ENCODE data around the gene ATXN2.
A peak's percentile ranks its signal among the peaks of the same experiment; 100 is the strongest.
"Not testable (repeated sequence)": the region's sequence is repeated elsewhere in the genome, so short reads cannot be mapped to it uniquely, and the experiment has no call there.

Gene ATXN2

DNA sequence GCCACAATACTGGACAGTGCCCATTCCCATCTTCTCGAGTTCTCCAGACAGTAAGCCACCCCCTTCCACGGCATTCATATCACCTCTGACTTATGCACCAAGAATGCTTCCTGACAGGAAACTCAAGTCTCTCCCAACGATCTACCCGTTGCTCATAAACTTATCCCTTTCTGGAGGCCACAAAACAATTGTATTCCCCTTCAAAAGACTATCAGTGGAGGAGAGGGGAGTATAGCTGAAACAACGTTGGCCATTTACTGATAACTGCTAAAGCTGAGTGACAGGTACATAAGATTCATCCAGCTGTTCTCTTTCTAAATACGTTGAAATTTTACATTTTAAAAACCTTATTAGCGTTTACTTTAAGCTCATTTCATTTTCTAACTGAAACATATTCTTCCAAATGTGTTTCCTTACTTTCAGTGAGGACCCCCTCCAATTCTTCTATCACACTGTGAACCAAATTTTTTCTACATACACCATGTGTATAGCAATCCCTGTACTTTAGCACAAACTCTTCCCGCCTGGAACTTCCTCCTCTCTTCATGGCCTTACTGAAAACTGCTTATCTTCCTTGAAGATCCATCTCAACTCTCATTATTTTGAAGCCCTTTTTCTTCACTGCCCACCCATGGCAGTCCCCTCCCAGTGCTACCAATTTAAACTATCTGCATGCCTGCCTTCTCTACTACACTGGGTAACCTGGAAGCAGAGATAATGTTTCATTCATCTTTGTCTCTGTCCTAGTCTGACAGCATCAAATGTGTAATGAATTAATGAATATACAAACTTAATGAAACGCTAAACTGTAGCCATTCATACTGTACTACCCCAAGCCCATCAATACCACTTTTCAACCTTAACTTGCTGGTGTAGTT lies 28.8 kb downstream of the ATXN2 start:
- peak; percentile 90 for DNase-seq

DNA sequence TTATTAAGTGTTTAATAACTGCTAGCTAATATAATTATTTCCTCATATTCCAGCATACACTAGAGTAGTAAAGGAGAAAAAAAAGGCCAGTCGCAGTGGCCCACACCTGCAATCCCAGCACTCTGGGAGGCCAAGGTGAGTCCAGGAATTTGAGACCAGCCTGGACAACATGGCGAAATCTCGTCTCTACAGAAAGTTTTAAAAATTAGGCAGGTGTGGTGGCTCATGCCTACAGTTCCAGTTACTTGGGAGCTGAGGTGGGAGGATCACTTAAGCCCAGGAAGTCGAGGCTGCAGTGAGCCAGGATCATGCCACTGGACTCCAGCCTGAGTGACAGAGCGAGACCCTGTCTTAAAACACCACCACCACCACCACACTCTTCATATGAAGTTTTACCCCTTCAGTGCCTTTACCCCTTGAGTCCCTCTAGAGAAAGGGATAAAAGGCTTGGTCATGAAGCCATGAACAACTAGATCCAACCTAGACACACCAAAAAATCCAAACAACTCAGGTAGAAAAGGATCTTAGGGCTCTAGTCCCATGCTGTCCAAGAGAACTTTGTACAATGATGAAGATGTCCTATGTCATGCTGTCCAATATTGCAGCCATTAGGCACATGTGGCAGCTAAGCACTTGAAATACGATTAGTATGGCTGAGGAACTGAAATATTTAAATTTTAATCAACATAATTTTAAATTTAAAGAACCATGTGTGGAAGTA lies 29.6 kb downstream of the ATXN2 start:
- DNase-seq, result no peak

GRCh38 chr12:111560844-111561243 lies 38.3 kb downstream of the ATXN2 start:
- DNase-seq, result not testable (repeated sequence)

- no peak for DNase-seq
Observed at GRCh38 chr12:111558107-111558376, 41.1 kb downstream of the ATXN2 start.

DNA sequence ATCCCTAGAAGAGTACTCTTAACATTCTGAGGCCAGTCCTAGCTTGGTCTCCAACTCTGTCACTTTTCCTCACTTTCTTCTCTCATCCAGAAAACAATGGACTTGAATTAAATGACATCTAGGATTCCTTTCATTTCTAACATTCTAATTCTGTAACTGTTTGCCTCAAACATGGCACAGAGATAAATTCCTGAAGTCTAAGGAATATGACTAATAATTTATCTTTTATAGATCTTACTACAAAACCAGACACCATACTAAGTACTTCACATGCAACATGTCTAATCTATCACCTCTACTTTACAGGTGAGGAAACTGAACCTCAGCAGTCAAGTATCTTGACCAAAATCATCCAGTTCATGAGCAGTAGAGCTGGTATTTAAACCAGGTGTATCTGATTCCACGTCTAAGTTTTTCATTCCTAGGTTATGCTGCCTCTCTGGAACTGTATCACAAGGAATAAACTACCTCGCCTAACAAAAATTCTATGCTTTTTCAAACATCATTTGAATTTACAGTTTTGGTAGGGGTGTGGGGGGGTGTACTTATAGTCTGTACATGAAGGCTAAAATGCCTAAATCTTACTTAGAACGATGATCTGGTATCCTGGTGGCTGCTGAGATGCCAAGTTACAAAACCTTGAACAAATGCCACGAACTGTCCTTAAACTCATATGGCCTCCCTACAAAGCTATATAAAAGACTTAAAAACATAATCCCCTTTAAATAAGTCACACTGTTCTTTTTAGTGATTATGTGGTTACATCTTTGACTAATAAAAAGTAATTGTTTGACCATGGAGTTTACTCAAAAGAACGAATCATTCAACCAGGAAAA lies 41.6 kb downstream of the ATXN2 start:
- DNase-seq, result no peak

DNA sequence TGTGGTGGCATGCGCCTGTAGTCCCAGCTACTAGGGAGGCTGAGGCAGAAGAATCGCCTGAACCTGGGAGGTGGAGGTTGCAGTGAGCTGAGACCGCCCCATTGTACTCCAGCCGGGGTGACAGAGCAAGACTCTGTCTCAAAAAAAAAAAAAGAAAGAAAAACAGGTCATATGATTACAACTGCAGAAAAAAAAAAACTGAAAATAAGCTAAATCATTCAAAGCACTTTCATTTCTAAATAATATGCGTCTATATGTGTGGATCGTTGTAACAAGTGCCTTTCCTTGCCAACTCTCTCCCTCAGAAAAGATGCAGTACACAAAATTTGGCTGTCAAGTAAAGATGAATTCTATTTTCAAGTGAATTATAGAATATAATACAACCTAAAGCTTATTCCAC lies 42.4 kb downstream of the ATXN2 start:
- no peak for DNase-seq

DNA sequence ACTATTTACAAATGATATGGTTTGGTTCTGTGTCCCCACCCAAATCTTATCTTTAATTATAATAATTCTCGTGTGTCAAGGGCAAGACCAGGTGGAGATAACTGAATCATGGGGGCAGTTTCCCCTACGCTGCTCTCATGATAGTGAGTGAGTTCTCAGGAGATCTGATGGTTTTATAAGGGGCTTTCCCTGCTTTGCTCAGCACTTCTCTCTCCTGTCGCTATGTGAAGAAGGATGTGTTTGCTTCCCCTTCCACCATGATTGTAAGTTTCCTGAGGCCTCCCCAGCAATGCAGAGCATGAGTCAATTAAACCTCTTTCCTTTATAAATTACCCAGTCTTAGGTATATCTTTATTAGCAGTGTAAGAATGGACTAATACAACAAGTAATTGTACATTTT lies 43.8 kb downstream of the ATXN2 start:
- DNase-seq, result not testable (repeated sequence)

DNA sequence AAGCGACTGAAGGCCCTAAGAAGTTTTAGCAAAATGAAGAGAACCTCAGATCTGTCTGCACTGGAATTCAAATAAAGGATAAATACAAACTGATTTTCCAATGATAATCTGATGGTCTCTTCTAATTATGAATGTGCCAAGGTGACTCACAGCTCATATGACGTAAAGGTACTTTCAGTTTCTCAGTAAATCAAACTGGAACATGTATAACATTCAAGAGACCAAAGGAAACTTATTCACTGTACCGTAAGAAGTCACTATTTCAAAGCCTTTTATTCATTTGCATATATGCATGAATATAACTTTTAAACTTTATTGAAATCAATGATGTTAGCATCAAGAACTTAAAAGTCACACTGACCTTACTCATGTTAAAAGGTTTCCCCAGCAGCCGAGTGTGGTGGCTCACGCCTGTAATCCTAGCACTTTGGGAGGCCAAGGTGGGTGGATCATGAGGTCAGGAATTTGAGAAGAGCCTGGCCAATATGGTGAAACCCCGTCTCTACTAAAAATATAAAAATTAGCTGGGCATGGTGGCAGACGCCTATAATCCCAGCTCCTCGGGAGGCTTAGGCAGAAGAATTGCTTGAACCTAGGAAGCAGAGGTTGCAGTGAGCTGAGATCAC lies 52.2 kb downstream of the ATXN2 start:
- DNase-seq, result no peak

- no peak for DNase-seq
Observed at GRCh38 chr12:111546171-111546570, 52.9 kb downstream of the ATXN2 start.

DNA sequence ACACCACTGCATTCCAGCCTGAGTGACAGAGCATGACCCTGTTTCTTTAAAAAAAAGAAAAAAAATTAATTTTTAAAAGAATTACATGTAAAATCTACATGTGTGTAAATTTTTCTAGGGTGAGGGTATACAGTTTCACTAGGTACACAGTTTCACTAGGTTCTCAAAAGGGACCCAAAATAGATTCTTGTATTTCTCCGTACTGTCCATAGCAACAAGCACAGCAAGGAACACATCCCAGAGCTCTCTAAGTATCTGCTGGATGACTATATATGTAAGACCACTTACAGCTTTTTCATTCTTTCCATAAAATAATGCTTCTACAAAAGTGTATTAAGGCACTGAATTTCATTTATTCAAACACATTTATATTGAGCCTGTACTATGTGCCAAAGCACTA lies 55.1 kb downstream of the ATXN2 start:
- DNase-seq, result no peak

GRCh38 chr12:111532751-111533150 lies 66.4 kb downstream of the ATXN2 start:
- DNase-seq, result peak; percentile 59

DNA sequence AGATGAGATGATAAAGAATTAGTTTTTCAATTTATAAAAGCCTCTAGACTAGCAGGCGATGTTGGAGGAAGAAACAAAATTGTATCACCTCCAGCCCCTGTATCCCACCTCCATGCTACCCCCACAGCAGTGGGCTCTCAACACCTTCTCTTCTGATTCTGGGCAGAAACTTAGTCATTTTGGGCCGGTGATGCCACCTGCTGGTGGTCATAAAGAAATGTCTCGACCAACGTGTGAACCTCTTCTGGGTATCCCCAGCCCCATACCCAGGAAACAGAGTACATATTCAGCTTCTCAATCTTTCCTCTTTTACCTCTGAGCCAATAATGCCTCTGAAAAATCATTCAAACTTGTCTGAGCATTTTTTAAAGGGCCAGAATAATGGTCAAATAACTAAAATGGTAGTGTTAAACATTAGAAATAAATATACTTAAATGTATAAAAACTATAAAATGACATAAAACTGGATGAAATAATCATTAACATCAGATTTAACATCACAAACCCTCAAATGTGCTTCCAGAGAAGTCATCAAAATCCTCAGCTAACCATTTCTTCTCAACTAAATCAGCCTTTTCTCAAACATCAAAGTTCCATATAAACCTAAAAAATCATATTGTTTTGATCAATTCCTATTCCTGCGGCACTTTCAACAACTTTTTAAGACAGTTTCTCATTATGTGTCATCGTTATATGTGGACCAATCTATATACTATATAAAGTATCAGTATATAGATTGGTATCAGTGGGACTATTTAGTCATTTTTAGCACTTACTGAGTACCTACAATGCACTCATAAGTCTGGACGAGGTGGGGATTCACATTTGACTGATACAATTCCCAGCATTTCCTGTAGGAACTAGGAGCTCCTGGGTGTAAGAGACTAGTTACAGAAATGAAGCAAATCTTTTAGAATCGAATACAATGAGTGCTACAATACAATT lies 69.4 kb downstream of the ATXN2 start:
- DNase-seq, result peak; percentile 84

- no peak for DNase-seq
Observed at GRCh38 chr12:111523587-111524167, 75.4 kb downstream of the ATXN2 start.

GRCh38 chr12:111521801-111522200 lies 77.3 kb downstream of the ATXN2 start:
- DNase-seq, result no peak

GRCh38 chr12:111519937-111520336 lies 79.2 kb downstream of the ATXN2 start:
- DNase-seq, result no peak

GRCh38 chr12:111519083-111519482 lies 80.0 kb downstream of the ATXN2 start:
- DNase-seq, result no peak

- DNase-seq, result not testable (repeated sequence)
Observed at GRCh38 chr12:111507719-111508118, 91.4 kb downstream of the ATXN2 start.

- not testable (repeated sequence) for DNase-seq
Observed at GRCh38 chr12:111507258-111507657, 91.9 kb downstream of the ATXN2 start.

GRCh38 chr12:111506260-111506659 lies 92.9 kb downstream of the ATXN2 start:
- no peak for DNase-seq

GRCh38 chr12:111505601-111506036 lies 93.5 kb downstream of the ATXN2 start:
- no peak for DNase-seq

- DNase-seq, result no peak
Observed at GRCh38 chr12:111503116-111503515, 96.0 kb downstream of the ATXN2 start.

Measured in islet precursor cell (in vitro differentiated cells).